ENCODE results near the gene LAG3. TPM values are rescaled to one million over a fixed set of nuclear protein-coding genes. Genes with fewer than 3 reads are reported as not detected.

Gene LAG3
- total RNA-seq, 1 experiment from 2014 or later, result 3.3 TPM

DNA sequence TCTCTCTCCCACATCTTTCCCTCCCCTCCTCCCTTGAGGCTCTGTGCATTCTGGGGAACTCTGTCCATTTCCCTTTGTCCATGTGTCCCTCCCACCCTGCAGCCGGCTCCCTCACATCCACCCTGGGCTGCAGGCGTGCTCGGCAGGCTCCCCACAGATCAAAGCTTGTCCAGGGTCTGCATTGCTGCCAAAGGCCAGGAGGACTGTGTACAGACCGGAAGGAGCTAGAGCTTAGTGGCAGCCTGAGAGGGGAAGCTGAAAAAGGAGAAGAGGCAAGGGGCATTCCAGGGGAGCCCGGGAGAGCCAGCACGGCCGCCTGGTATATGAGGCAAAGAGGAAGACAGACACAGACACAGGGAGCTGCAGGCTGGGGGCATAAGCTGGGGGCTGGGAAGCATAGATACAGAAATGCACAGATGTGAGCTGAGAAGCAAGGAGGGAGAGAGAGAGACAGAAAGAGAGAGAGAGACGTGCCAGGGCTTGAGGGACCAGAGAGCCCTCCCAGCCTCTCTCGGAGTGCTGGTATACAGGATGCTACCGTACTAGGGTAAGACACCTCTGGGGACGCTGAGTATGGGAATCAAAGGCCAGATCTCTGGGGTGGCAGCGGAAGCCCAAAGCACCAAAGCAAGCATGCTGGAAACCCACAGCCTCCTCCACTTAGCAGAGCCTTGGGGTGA lies 20.3 kb downstream of the LAG3 start:
- Histone ChIP-seq H3K9me3 (ENCODE audit: control insufficient read depth in 1 of 2, insufficient read depth in 1 of 2, low read depth in 1 of 2, low read length in 2 of 2) (no peaks in the 10 kb centered on the region), H2AFZ (ENCODE audit: low read depth, low read length, poor library complexity, severe bottlenecking) (no peak overlapping the region), H3K9ac (ENCODE audit: low read length) (no peak overlapping the region), H3K4me3 (replicated peaks in 1 of 2; ENCODE audit: low read depth in 1 of 2, low read length in 2 of 2) (no peak overlapping the region), H3K4me1 (ENCODE audit: control insufficient read depth in 1 of 2, insufficient read depth in 2 of 2, low read length in 2 of 2) (no peaks in the 10 kb centered on the region), H3K4me2 (ENCODE audit: low read length) (no peak overlapping the region), H4K20me1 (ENCODE audit: insufficient read depth) (no peaks in the 10 kb centered on the region), H3K9me2 (ENCODE audit: insufficient read depth) (no peaks in the 10 kb centered on the region), H3K79me2 (ENCODE audit: insufficient read depth, low read length) (no peaks in the 10 kb centered on the region), H3K27me3 (ENCODE audit: insufficient read depth, low read length) (no peaks in the 10 kb centered on the region), H3K27ac (ENCODE audit: low read depth, low read length) (no peak overlapping the region), H3K36me3 (ENCODE audit: control insufficient read depth in 1 of 2, insufficient read depth in 2 of 2, low read length in 2 of 2) (no peaks in the 10 kb centered on the region)
- ChIA-PET CTCF (no interaction called here), POLR2A (no interaction called here), RAD21 (ENCODE audit: low non-redundant PET in 1 of 2, low total read pairs in 2 of 2, uncharacterized antibody in 2 of 2, unreplicated experiment in 2 of 2) (no interaction called here)
- ATAC-seq, result no peak
- intact Hi-C loops (cut with micrococcal nuclease), result no loop called here
- no peak for DNase-seq (ENCODE audit: low read depth, low spot score)
- TF ChIP-seq ELF1 (IDR thresholded peaks at IDR 0.05; ENCODE audit: borderline replicate concordance, low read depth) (no peak), ZNF274 (IDR thresholded peaks at IDR 0.05; ENCODE audit: low read depth, low read length) (no peak), ZFX (IDR thresholded peaks at IDR 0.05) (no peak), CEBPB (IDR thresholded peaks at IDR 0.05; ENCODE audit: low read depth) (no peak), EZH2phosphoT487 (IDR thresholded peaks at IDR 0.05; ENCODE audit: borderline replicate concordance) (no peak), RAD21 (IDR thresholded peaks at IDR 0.05; ENCODE audit: low read depth) (no peak), SRF (IDR thresholded peaks at IDR 0.05; ENCODE audit: low read depth) (no peak), POLR2AphosphoS5 (IDR thresholded peaks at IDR 0.05; ENCODE audit: low read depth, low read length) (no peak), JUND (IDR thresholded peaks at IDR 0.05) (no peak), SP1 (IDR thresholded peaks at IDR 0.05; ENCODE audit: low read depth) (no peak), POLR2A (IDR thresholded peaks at IDR 0.05; ENCODE audit: borderline replicate concordance, extremely low read depth, insufficient read depth, insufficient read length) (no peak), CBX3 (IDR thresholded peaks at IDR 0.05; ENCODE audit: low read depth) (no peak), EZH2 (IDR thresholded peaks at IDR 0.05) (no peak), FOSL1 (IDR thresholded peaks at IDR 0.05; ENCODE audit: low read depth) (no peak), YY1 (IDR thresholded peaks at IDR 0.05; ENCODE audit: extremely low read depth, insufficient replicate concordance, low read depth, low read length) (no peak), MAX (IDR thresholded peaks at IDR 0.05) (no peak)
- TF ChIP-seq, protein P1, sequence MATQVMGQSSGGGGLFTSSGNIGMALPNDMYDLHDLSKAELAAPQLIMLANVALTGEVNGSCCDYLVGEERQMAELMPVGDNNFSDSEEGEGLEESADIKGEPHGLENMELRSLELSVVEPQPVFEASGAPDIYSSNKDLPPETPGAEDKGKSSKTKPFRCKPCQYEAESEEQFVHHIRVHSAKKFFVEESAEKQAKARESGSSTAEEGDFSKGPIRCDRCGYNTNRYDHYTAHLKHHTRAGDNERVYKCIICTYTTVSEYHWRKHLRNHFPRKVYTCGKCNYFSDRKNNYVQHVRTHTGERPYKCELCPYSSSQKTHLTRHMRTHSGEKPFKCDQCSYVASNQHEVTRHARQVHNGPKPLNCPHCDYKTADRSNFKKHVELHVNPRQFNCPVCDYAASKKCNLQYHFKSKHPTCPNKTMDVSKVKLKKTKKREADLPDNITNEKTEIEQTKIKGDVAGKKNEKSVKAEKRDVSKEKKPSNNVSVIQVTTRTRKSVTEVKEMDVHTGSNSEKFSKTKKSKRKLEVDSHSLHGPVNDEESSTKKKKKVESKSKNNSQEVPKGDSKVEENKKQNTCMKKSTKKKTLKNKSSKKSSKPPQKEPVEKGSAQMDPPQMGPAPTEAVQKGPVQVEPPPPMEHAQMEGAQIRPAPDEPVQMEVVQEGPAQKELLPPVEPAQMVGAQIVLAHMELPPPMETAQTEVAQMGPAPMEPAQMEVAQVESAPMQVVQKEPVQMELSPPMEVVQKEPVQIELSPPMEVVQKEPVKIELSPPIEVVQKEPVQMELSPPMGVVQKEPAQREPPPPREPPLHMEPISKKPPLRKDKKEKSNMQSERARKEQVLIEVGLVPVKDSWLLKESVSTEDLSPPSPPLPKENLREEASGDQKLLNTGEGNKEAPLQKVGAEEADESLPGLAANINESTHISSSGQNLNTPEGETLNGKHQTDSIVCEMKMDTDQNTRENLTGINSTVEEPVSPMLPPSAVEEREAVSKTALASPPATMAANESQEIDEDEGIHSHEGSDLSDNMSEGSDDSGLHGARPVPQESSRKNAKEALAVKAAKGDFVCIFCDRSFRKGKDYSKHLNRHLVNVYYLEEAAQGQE (IDR thresholded peaks at IDR 0.05; ENCODE audit: low read depth), result no peak
- TF ChIP-seq, protein P2, sequence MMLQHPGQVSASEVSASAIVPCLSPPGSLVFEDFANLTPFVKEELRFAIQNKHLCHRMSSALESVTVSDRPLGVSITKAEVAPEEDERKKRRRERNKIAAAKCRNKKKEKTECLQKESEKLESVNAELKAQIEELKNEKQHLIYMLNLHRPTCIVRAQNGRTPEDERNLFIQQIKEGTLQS (IDR thresholded peaks at IDR 0.05), result no peak
- TF ChIP-seq, protein P3, sequence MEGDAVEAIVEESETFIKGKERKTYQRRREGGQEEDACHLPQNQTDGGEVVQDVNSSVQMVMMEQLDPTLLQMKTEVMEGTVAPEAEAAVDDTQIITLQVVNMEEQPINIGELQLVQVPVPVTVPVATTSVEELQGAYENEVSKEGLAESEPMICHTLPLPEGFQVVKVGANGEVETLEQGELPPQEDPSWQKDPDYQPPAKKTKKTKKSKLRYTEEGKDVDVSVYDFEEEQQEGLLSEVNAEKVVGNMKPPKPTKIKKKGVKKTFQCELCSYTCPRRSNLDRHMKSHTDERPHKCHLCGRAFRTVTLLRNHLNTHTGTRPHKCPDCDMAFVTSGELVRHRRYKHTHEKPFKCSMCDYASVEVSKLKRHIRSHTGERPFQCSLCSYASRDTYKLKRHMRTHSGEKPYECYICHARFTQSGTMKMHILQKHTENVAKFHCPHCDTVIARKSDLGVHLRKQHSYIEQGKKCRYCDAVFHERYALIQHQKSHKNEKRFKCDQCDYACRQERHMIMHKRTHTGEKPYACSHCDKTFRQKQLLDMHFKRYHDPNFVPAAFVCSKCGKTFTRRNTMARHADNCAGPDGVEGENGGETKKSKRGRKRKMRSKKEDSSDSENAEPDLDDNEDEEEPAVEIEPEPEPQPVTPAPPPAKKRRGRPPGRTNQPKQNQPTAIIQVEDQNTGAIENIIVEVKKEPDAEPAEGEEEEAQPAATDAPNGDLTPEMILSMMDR (IDR thresholded peaks at IDR 0.05 in 2 of 3, conservative IDR thresholded peaks at IDR 0.05 in 1 of 3; ENCODE audit: borderline replicate concordance in 1 of 3, insufficient read depth in 1 of 3, low read depth in 2 of 3, low read length in 2 of 3), result no peak
- TF ChIP-seq, protein P4, sequence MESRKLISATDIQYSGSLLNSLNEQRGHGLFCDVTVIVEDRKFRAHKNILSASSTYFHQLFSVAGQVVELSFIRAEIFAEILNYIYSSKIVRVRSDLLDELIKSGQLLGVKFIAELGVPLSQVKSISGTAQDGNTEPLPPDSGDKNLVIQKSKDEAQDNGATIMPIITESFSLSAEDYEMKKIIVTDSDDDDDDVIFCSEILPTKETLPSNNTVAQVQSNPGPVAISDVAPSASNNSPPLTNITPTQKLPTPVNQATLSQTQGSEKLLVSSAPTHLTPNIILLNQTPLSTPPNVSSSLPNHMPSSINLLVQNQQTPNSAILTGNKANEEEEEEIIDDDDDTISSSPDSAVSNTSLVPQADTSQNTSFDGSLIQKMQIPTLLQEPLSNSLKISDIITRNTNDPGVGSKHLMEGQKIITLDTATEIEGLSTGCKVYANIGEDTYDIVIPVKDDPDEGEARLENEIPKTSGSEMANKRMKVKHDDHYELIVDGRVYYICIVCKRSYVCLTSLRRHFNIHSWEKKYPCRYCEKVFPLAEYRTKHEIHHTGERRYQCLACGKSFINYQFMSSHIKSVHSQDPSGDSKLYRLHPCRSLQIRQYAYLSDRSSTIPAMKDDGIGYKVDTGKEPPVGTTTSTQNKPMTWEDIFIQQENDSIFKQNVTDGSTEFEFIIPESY (IDR thresholded peaks at IDR 0.05; ENCODE audit: extremely low read depth, insufficient replicate concordance, low read length), result no peak
- BruUV-seq (replicated peaks), result no TSS peak

All from HCT116 (cell line).